Epithelial cell of proximal tubule (primary cell): Measurements from ENCODE around the gene CFAP57. TPM values are rescaled to one million over a fixed set of nuclear protein-coding genes. Genes with fewer than 3 reads are reported as not detected.

Experiments
- DNase-seq: peaks from one replicate; pipeline ENCODE4 v3.0.0-alpha.2; 2011; ENCODE audit warnings: low read depth
- H3K4me3 ChIP-seq: 2 replicates; pipeline ENCODE4 v1.5.1; 2011; ENCODE audit warnings: low read depth, mild to moderate bottlenecking, low read length
- CTCF ChIP-seq: conservative IDR thresholded peaks from 2 replicates; pipeline ENCODE4 v1.5.1; 2012; ENCODE audit warnings: low read depth, mild to moderate bottlenecking, low read length
- total RNA-seq: library from RNA; depleted of rRNA; stranded (reverse); fragments of >200 nt; gene quantifications from 2 replicates; pipeline ENCODE4 v1.2.3, GENCODE V29; 2015

CFAP57 gene
- total RNA-seq, 1 donor from 2014 or later = 0.46 TPM

GRCh38 chr1:43232482-43232881 is 60.4 kb downstream of the CFAP57 start:
- TF ChIP-seq CTCF = no peak
- no peak overlapping the region for H3K4me3 ChIP-seq

GRCh38 chr1:43233631-43234030 is 61.5 kb downstream of the CFAP57 start:
- no peak for TF ChIP-seq CTCF
- H3K4me3 ChIP-seq = no peak overlapping the region

More at GRCh38 chr1:43232482-43232881, 60.4 kb downstream of the CFAP57 start:
- no peak for DNase-seq

GRCh38 chr1:43234267-43234666 is 62.1 kb downstream of the CFAP57 start:
- no peak for TF ChIP-seq CTCF
- no peak overlapping the region for H3K4me3 ChIP-seq
- DNase-seq = no peak

More at GRCh38 chr1:43233631-43234030, 61.5 kb downstream of the CFAP57 start:
- DNase-seq = no peak

GRCh38 chr1:43235040-43235439 is 62.9 kb downstream of the CFAP57 start:
- no peak for TF ChIP-seq CTCF
- no peak overlapping the region for H3K4me3 ChIP-seq
- DNase-seq = no peak

- H3K4me3 ChIP-seq = no peak overlapping the region
- TF ChIP-seq CTCF = no peak
- no peak for DNase-seq
Measured at GRCh38 chr1:43235451-43236121, 63.5 kb downstream of the CFAP57 start.

- no peak for DNase-seq
- TF ChIP-seq CTCF = no peak
- no peak overlapping the region for H3K4me3 ChIP-seq
Measured at GRCh38 chr1:43237121-43237520, 65.0 kb downstream of the CFAP57 start.

GRCh38 chr1:43238085-43238484 is 66.0 kb downstream of the CFAP57 start:
- TF ChIP-seq CTCF = peak; percentile 95
- H3K4me3 ChIP-seq = no peak overlapping the region
- no peak for DNase-seq
